Fibroblast of skin of right biceps (primary cell): Measurements from ENCODE around the gene GRM4.

Experiments used
- DNase-seq: peaks from one replicate; pipeline ENCODE4 v3.0.0-alpha.2; 2013

GRM4 gene

DNA sequence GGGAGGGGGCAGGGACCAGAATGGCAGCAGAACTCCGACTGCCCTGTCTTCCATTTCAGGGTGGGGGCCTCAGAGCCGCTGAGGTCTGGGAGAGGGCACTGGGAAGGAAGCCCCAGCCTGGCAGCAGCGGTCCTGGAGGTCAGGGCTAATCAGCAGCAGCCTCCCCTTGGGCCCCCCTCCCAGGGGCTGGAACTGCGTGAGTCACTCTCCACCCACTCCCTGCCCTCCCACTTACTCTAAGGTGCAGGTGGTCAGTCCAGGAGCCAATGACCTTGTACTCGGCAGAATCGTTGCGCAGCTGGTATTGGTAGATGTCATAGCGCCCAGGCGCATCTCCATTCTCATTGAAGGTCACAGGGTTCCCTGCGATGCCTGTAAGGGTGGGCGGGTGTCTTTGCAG, 105.9 kb downstream of the GRM4 start:
- DNase-seq: no peak

DNA sequence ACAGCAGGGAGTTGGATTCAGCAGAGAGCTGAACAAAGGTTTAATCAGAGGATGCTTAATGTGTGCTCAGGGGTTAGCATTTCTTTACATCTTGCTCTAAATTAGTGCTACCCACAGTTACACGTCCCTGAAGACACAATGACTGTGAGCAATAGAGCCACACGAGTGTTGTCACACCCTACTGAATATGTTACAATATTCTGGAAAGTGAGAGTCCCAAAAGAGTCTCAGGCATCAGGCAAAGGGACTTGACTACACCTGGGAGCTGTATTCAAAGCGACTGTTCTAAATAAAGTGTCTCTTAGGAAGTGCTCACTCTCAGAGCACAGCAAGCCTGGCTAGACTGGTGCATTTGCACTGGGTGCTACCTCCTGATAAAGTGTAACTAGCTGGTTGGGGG, 108.7 kb downstream of the GRM4 start:
- no peak for DNase-seq

DNA sequence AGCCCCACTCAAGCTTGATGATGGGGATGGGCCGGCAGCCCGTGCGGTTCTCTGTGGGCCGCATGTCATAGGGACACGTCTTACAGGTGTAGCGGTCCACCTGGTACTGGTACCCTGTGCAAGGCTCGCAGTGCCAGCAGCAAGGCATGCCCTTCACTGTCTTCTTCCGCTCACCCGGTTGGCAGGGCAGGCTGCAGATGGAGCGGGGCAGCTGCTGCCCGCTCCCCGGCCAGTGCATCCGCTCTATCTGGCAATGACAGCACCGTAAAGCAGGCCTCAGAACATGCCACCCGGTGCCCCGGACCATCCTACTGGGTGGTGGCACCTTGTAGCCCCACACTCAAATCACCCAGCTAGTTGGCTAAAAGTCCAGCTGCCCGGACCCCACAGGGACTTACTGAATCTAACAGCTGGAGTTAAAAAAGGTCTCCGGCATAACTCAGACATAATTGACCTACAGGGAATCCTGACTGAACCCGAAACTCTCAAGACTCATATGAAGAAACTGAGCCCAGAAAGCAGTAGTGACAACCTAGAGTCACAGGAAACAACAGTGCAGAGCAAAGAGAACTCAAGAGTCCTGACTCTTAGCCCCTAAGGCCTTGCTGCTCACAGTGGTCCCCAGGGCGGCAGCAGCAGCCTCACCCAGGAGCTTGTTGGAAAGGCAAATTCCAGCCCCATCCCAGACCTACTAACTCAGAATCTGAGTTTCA, 109.4 kb downstream of the GRM4 start:
- no peak for DNase-seq

DNA sequence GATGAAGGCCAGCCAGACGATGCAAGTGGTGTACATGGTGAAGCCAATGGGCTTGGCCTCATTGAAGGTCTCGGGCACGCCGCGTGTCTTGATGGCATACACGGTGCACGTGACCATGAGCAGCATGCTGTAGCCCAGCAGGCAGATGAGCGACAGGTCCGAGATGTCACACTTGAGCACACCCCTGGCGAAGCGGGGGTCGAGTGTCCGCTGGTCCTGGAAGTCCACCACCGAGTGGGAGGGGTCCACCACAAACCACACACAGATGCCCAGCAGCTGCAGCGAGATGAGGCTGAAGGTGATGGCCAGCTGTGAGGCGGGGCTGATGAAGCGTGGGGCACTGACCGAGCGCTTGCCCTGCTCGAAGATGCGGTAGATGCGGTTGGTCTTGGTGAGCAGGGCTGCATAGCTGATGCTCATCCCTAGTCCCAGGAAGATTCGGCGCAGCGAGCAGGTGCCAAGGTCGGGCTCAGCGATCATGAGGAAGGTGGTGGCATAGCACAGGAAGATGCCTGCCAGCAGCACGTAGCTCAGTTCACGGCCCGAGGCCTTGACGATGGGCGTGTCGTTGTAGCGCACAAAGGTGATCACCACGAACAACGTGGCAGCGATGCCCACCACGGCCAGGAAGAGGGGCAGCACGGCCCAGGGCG, 110.1 kb downstream of the GRM4 start:
- DNase-seq: no peak

DNA sequence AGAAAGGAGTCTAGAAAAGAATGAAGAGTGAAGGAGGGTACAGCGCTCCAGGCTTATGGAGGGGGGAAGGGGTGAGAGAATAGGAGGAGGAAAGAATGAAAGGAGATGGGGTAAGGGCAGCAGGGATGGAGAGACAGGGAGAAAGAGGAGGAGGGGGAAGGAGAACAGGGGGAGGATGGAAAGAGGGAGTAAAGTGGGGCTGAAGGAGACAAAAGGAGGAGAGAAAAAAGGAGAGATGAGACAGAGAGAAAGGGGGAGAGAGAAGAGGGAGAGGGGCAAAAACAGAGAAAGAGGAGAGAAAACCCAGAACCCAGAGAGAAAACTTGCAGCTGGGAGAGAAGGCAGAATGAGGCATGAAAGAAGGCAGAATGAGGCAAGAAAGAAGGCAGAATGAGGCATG, 110.7 kb downstream of the GRM4 start:
- no peak for DNase-seq

DNA sequence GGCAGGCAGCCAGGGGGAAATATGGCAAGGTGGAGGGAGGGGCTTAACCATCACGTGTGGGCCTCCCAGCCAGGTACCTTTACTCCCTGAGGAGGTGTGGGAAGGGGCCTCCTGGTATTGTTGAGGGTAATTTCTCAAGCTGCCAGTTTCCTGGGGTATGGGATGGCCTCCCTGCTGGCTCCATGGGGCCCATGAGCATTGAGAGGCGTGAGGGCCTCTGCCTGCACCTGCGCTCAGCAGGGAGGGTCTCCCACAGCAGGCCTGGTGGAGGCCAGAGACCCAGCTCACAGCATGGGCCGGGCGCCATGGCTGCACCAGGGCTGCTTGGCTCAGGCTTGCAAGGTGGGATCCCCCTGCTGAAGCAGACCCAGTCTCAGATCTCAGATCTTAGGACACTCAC, 113.0 kb downstream of the GRM4 start:
- no peak for DNase-seq

DNA sequence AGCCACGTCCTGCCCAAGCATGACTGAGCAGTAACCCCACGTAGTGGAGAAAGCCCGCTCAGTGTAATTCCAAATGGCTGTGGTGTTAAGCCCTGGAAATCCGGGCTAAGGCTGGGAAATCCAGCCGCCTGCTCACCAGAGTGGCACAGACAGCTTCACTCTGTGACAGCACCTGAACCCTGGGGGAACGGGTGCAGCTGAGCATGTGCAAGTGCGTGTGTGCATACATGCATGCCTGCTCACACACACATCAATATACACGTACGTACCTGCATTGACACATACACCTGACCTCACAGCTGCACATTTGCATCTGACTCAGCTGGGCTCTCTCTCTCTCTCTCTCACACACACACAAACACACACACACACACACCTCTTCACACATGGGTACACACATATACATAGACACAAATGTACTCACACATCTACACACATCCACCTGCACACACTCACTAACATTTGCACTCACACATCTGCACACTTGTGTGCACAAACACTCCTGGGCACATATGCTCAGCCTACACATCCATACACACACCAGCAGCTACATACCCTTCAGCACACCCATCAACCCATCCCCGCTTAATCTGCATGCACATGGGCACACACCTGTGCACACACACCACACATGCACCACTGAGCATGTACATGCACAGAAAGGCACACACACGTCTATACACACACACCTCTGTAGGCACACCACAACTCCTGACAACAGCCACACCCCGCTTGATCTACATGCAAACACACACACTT, 114.1 kb downstream of the GRM4 start:
- DNase-seq: no peak

DNA sequence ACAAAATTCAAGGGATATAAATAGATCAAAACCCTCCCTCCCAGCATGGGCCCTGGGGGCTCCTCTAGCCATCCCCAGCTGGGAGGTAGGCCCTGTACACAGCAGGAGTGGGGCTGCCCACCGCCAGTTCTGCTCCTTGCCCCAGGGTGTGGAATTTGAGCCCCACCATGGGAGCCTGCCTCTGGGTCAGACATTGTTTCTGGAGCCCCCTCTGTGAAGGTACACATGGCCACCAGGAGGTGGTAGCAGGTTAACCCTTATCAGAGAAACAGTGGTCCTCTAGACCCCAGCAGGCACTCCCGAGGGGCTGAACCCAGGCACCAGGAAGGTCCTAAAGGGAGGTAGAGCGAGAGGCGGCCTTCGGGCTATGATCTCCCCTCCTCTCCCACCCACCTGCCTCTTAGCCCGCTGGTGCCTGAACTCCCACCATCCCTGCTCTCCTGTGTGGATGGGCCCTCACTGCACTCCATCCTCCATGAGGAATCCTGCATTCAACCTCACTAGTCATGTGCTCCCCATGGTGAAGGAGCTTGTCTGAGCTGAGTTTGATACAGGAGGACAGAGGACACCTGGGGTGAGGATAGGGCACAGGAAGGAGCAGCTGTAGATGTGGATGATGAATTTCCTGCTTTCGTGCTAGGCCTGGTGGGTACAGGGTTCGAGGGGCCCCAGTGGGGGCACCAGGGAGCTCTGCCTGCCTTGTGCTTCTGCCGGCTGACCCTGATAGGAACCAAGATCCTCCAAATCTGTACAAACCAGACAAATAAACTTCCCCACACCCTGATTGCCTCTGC, 114.9 kb downstream of the GRM4 start:
- DNase-seq: no peak

DNA sequence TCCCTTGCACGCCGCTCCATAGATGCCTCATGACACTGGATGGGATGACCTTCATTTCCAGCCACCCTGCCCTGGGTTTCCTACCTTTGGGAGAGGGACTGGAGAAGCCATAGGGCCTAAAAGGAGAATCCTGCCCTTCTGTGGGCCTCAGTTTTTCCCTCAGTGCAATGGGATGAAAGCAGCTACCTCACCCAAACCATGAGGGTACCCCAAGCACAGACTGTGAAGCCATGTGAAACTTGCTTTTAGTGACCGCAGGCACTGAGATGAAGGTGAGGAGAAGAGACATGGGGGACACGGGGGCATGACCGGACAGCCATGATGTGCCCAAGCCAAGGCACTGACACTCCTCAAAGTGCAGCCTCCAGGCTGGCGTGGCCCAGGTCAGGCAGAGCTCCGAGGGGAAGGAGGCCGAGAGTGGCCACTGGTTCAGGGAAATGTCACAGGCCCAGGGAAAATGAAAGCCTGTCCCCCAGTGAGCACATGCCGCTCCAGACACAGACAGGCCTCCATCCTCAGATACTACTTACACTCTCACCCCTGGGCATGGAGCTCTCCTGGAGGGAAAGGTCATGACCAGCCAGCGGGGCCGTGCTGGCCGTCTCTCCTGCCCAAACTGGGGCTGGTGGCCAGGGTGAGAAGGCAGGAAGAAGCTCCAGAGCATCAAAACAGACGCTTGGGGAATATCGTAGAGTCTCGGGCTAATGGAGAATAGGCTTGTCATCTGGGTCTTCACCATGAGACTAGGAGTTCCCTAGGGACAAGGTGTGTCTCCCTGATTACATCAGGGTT, 116.2 kb downstream of the GRM4 start:
- DNase-seq: no peak

DNA sequence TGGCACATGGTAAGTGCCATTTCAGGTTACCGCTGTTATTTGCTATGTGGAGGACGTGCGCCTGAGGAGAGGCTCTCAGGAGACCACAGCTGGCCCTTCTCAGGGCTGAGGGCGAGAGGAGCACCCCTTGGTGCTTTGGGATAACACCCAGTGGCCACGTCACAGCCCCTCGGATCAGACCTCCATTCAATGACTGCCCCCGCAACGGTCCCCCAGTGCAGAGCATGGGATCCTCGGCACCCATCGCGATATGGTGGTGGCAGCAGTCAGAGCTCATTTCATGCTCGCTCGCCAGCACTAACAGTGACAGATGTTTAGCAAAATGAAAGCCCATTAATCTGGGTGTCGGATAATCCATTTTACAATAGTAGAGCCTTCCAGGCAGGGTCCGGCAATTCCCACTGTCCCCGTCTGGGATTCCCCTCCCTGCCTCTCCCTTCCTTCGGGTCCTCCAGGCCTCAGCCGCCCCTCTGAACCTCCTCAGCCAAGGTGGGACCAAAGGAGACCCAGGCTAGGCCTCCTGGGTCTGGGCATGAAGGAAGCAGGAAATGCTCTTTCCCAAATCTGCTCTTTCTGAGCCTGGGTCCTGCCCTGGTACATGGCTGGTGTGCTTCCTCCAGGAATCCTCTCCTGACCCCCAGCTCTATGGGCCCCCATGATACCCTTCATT, 117.1 kb downstream of the GRM4 start:
- no peak for DNase-seq

DNA sequence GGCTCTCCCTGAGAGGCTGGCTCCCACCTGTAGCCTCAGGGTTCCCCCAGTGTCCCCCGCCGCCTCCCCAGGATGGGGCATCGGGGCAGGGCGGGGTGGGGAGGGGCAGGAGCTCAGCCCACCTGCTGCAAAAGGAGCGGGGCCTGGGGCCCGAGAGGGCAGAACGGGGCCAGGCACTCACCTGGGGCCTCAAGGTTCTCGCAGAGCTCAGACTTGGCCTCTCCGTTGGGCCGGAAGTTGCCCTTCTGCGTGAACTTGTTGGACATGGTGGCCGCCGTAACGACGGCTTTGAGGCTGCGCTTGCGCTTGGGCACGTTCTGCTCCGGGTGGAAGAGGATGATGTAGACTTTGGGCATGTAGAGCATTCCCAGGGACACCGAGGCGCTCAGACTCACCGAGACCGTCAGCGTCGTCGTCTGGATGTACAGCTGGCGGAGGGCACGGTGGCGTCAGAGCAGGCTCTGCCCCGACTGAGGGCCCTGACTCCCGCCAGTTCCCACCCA, 117.9 kb downstream of the GRM4 start:
- no peak for DNase-seq

DNA sequence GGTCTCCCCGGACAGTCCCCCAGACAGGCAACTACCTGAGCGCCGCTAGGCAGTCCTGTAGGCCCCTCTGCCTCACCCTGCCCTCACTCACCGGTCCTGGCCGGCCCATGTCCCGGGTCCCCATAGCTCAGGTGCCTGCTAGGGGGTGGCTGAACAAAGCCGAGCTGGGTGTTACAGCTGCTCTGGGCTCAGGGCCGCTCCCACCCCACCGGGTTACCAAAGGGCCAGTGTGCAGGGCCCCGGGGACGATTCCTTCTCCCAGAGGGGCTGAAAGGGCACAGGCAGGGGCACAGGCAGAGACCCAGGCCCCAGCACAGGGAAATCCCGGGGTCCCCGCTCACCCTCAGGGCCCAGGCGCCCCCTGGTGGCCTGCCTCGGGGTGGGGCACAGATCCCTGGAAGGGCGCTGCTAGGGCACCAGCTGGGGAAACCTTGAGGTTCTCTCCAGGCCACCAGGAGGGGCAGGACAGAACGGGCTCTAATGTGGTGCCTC, 118.4 kb downstream of the GRM4 start:
- DNase-seq: peak; percentile 36

DNA sequence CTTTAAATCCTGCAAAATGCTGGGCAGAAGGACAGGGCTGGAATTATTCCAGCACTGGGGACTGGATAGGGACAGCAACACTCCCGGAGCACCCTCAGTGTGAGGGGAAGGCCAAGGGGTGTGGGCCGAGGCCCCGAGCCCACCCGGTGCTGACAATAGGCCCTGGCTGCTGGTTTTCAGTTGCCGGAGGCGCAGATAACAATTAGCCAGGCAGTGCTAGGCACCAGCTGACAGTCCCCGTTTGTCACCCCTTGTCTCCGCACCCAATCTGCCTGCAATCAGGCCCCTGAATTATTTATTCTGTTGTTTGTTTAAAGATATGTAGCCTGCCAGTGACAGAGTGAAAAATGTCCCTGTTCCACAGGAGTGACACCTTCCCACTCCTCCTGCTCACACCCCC, 120.0 kb downstream of the GRM4 start:
- no peak for DNase-seq

DNA sequence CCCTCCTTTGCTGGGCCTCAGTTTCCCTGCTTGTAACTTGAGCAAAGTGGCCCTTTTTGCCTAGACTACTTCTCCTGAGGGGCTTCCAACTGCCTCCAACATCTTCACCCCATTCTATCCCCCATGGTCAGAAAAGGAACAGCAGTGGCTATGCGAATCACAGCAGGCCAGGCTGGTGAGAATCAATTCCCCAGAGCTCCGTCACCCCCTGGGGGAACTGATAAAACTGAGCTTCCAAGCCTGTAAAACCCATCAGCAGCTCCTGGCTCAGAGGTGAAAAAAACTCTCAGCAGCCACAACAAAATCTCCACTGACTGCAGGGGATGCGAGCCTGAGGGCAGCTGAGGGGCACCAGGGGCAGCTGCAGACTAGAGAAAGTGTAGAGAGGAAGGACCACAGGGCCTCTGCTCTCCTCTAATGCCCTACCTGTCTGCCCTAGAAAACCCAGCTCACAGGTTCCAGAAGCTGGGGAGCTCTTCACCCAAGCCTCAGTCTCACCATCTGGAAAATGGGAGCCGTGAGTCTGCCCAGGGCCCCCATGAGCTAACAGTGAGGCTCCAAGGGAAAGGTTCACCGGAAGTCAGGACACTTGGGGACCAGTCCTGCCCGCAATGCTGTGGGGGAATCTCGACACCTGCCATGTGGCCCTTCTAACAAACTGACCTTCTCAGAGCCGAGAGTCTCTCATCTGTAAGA, 120.6 kb downstream of the GRM4 start:
- DNase-seq: peak; percentile 4

DNA sequence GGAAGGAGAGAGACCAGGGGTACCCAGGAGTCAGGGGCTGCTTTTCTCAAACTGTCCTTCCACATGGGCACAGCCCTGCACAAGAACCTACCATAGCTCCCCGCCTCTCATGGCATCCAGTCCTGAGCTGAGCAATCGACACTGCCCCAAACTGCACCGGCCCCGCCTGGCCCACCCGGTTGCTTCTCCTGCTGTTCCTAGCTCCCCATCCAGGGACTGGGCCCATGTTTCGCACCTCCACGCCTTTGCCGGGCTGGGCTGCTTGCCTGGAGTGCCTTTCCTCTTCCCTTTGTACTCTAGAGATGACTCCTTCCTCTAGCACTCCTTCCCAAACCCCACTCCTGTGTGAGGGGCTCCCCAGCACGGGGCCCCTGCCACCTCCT, 123.0 kb downstream of the GRM4 start:
- DNase-seq: no peak

DNA sequence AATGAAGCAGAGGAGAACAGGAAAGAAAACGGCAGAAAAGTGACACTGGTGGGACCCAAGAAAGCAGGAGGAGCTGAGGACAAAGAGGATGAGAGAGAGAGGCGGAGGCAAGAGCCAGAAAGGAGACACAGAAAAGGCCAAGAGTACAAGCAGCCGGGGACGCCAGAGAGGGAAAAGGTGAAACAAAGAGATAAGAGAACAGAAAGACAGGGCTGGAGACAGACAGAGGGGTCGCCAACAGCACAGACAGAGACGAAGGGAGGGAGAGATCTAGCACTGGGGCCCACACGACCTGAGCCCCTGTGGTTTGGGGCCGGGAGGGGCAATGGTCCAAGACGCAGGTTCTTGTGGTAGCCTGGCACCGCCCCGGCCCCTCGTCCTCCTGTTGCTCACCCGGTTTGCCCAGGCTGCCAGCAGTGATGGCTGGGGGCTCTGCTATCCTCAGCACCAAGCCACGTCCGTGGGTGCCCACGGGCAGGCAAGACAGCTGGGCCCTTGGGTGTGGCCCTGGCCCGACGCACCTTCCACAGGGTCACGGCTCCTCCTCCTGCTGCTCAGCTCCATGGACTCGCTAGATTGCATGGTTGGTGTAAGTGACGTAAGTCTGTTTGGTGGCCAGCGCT, 123.5 kb downstream of the GRM4 start:
- DNase-seq: no peak

DNA sequence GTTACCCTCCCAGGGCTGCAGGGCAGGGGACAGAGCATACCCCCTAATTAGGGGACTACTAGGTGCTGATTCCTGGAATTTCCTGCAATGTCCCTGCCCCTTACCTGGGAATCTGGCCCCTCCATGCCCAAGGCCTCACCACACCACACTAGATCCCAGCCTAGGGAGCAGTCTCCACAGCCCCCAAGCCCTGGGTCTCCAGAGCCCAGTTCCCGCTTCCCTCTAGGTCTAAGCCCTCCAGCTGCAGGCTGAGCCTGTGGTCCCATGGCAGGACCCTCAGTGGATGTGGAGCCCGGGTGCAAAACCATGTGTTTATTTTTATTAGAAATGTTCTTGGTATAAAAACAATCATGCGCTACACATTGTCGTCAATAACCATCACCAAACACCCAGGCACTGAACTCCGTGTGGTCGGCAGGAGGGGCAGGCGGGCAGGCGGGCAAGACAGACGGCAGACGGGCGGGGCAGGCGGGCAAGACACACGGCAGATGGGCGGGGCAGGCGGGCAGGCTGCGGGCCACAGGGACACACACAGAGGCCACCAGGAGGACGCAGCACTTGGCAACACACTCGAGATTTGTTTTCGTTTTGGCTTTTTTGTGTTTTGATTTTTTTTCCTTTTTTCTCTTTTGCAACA, 124.2 kb downstream of the GRM4 start:
- DNase-seq: no peak

DNA sequence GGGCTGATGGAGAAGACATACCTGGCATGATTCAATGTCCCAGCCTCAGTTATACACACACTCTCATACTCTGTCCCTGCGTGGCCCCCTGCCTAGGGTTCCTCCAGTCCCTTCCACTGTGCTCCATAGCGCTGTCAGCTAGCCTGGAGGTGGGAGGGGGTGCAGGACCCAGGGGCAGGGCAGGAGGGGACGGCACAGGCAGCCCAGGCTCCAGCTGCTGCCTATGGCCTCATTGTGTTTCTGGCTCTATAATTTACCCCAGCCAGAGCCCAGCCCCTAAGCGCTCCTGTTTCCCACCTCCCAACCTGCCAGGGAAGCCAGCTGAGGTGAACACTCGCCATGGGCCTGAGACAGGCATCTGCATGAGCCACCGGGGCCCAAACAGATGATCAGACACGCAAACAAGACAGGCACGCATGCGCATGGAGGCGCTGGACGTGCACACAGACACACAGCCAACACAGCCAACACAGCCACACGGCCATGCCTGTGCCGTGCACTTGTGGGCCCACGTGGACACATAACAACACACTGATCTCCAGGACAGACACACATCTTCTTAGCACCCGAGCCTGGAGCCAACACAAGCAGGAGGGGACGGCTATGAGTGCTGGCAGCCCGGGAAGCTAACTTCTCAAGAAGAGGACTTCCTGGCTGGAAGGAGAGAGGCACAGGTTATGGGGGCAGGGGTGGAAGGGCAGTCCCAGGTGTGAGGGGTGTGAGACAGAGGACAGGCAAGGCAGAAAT, 124.9 kb downstream of the GRM4 start:
- DNase-seq: no peak

DNA sequence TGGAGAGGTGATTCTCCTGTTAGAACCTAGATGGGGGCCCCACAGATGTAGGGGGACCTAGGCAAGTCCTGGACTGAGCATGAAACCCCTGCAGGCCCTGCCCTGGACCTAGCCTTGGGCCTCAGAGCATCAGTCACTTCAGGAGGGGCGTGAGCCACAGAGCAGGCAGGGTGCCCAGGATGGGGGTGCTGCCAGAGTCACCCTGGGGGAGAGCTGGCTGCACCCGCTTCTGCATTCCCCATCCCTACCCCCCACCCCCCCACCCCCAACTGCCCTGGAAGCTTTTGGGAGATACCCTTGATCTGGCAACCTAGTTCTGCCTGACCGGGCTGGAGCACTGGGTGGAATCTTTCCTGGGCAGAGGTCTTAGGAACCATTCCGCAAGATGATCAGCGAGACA, 125.6 kb downstream of the GRM4 start:
- no peak for DNase-seq
